HG03439 (cell line): Measurements from ENCODE around the gene ASXL1.

Experiments
- ATAC-seq: cut with Tn5 transposase; IDR thresholded peaks from one replicate; pipeline ENCODE4 v1.9.1; 2021; ENCODE audit warnings: mild to moderate bottlenecking, moderate library complexity; ENCODE audit not compliant: unreplicated experiment

ASXL1 gene

DNA sequence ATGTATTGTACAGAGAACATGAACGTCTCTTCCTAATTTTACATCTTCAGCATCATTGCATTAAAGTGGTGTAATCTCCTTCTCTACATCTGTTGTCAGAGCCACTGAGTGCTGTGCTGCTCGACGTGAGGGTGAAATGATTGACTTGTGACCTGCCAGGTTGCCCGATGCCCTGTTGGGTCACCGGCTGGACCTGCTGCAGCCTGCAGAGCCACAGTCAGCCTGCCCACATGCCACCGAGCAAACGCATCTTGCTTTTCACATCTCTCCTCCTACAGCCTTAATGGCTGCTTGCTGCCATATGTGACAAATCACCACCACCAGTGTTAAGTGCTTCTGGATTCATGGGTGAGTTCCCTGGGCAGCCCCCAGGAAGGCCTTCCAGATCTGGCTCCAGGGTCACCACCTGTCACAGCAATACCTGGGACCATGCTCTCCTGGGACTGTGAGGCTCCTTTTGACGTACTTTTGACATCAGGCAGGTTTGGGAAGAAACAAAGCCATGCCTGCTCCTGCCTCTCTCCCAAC lies 80.3 kb downstream of the ASXL1 start:
- ATAC-seq, result no peak

DNA sequence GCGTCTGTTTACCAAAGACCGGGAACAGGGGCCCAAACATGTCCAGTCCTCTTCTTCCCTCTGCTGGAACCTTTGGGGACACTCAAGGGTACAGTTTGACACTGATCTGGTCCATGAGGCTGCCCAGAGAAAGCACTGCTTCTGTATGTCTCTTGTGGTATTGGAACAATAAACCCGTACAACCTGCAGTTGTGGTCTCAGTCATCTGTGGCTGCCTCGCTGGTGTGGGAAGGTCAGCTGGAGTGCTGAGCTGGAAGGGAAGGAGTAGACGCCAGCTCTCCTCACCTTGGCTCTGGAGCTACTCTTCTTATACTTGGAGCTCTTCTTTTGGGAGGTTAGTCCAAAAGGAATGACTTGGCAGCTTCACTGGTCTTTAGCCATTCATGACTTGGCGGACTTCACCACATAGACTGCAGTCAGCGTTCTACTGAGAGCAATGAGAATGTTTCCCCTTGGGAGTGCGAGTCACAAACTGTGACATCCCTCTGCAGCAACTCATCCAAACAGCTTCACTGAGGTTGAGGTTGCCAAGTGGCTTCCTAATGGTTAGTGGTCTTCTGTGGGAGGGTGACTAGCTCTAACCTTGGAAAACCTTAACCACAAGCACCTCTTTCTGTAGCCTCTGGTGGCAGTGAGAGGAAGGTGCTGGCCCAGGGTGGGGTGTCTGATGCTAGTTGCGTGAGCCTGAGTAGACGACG lies 81.2 kb downstream of the ASXL1 start:
- ATAC-seq, result no peak

DNA sequence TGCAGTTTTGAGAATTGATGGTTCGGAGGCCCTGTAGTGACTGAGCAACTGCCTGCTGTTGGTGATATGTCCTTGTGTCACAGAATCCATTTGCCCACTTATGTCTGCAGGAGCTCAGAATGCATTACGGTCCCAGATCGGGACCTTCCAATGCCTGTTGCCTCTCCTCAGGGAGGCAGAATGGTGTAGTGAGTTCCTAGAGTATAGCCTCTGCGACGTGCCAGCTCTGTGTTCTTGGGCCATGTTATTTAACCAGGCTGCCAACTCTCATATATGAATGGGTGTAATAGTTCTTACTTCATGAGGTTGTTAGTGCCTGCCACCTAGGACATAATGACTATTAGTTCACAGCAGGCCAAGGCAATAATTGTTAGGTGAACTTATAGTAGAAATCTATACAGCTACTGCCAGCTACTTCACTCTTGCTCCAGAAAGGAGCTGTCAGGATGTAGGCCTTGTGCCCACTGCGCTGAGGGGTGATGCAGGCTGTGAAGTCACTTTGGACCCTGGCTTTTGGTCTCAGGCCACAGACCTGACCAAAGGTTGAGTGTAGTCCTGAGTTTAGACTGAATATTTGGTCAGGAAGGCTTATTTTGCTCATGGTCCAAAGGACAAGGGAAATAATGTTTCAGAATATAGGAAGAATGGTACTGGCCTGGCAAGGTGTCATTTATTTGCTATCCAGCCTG lies 82.1 kb downstream of the ASXL1 start:
- no peak for ATAC-seq

DNA sequence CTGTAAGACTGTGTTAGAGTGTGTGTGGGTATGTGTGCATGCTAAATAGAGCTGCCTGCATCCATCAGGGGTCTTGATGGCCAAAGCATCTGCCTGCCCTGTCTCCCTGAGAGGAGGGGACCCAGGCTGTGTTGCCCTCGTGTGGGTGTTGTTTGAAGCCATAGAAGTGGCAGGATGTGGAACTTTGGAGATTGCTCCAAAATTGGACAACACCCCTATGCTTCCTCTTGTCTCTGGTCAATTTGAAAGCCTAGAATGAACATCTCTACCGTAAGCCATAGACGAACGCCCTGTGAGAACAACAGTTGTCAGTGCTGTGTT lies 82.6 kb downstream of the ASXL1 start:
- no peak for ATAC-seq

DNA sequence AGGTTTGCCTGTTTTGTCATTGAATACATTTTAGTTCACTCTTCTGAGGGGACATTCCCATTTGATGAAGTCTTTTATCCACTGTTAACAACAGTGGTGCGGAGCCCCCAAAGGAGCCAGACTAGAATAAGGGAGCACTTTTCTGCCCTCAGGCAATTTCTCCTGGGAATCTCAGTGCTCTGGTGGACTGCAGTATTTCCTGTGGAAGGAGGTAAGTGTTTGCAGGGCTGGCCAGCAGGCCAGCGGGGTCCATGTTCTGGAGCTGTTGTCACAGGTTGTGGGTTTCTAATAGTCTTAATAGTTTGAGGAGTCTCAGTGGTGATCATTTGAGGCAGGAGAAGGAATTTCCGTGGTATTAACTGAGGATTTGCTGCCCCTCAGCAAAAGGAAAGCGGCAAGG lies 83.5 kb downstream of the ASXL1 start:
- no peak for ATAC-seq

- ATAC-seq, result no peak
Observed at GRCh38 chr20:32442630-32443373, 84.7 kb downstream of the ASXL1 start.

- ATAC-seq, result no peak
Observed at GRCh38 chr20:32443386-32443974, 85.3 kb downstream of the ASXL1 start.

- ATAC-seq, result no peak
Observed at GRCh38 chr20:32444474-32445220, 86.5 kb downstream of the ASXL1 start.

- no peak for ATAC-seq
Observed at GRCh38 chr20:32445539-32446273, 87.6 kb downstream of the ASXL1 start.

DNA sequence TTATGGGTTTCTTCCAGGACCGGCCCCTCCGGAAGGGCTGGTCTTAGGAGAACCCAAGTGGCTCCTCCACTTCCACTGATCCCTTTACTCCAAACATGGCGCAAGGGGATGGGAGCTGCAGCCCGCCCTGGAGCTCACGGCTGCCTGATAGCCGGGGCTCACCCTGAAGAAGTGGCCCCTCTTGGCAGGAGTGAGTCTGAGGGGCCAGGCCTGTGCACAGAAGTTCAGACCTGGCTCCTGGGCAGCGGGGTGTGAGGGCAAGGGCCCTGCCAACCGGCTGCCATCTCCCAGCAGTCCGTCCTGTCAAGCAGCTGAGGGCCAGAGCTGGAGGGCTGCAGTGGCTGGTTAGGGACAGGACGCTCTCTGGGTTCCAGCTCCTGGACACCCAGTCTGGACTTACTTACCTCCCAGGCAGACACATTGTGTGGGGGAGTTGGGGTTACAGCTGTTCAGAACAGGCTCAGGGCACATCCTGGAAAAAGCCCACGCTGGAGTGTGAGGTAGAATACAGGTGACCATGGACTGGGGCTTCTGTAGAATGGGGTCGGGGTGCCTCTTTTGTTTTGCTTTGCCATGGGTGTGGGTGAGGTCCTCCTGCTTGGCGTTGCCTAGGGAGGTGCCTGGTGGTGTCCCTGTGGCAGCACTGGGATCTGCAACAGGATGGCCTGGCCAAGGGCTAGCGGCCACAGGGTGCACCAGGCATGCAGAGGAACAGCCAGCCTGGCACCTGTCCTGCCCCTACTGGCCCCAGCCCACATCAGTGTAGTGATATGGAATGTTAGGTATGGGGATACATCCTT lies 88.4 kb downstream of the ASXL1 start:
- ATAC-seq, result no peak

GRCh38 chr20:32447136-32448027 lies 89.3 kb downstream of the ASXL1 start:
- ATAC-seq, result no peak

DNA sequence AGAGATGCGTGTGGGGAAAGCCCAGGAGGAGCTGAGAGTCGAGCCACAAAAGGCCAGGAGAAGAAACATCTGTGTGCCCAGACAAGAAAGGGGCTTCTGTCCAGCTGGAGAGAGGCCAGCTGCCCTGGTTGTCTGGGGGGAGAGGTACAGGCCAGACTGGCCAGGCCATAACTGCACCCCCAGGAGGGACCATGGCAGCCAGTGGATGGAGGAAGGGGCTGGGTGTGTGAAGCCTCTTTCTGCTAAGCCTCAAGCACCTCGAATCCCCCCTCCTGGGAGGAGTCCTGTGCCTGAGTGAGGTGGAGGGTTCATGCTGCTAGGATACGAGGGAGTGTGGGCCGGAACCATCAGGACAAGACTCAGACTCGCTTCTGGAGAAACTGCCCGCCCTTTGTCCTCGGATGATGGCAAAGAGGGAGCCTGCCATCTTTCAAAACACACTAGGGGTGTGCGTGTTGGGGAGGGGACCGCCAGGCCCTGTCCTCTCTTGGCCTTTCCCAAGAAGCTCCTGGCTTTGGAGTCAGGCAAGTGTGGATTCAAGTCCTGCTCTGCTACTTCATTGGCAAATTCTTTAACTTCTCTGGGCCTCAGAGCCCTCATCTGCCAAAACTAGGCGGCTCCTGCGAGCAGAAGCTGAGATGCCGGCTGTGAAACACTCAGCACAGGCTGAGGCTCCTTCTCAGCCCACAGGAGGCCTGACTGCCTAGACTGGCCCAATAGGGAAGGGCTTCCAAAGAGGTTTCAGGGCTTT lies 90.3 kb downstream of the ASXL1 start:
- no peak for ATAC-seq

- ATAC-seq, result no peak
Observed at GRCh38 chr20:32449057-32449889, 91.1 kb downstream of the ASXL1 start.

DNA sequence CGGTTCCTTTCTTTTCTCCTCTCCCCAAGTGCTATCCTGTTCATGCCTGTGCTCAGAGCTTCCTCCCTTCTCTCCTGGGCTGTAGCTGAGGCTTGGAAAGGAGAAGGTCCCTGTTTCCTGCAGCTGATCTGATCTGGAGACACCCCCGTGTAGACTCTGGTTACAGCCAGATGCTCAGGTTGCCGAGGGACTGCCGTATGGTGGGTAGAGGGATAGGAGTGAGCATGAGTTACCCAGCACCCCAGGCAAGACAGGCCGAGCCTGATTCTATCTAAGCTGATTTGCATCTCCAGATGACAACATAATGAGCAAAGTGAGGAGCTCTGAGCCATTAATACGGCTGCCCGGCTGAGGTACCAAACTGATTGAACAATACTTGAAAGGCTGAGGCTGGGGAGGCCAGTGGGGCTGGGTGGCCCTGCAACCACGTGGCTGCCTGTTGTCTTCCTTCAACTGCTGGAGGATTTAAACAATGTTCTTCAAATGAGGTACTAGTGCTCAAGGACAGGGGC lies 91.8 kb downstream of the ASXL1 start:
- no peak for ATAC-seq

DNA sequence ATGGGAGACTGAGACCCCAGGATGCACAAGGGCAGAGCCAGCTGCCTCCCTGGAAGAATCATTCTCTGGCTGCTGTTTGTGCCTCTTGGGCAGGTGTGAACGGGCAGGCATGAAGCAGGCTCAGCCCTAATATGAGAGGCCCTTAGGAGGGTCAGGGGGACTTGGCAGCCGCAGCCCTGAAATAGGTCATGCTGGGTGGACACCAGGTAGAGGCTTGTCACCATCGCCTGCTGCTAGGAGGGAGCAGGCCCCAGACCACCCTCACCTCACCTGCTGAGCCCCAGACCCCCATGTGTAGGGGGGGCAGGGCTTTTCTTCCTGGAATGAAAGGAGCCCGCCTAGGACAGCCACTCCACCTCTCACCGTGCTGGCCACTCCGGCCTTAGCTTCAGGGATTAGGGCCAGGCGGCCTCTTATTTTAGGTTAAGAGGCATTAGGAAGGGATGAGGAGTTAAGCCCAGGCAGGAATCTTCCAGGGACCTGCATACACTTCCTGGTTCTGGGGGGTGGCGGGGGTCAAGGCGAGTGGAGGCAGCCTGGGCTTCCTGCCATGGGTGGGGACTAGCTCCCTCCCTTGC lies 92.4 kb downstream of the ASXL1 start:
- ATAC-seq, result no peak

GRCh38 chr20:32451340-32451681 lies 93.2 kb downstream of the ASXL1 start:
- no peak for ATAC-seq
